ENCODE data around the gene NPEPL1. TPM values are rescaled to one million over a fixed set of nuclear protein-coding genes. Genes with fewer than 3 reads are reported as not detected.
"Not testable (repeated sequence)": the region's sequence is repeated elsewhere in the genome, so short reads cannot be mapped to it uniquely, and the experiment has no call there.

The NPEPL1 gene, protein sequence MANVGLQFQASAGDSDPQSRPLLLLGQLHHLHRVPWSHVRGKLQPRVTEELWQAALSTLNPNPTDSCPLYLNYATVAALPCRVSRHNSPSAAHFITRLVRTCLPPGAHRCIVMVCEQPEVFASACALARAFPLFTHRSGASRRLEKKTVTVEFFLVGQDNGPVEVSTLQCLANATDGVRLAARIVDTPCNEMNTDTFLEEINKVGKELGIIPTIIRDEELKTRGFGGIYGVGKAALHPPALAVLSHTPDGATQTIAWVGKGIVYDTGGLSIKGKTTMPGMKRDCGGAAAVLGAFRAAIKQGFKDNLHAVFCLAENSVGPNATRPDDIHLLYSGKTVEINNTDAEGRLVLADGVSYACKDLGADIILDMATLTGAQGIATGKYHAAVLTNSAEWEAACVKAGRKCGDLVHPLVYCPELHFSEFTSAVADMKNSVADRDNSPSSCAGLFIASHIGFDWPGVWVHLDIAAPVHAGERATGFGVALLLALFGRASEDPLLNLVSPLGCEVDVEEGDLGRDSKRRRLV
- 1.3 and 5.4 TPM in 2 replicates for total RNA-seq (2014; rRNA removed; shearing (Covaris generic))

DNA sequence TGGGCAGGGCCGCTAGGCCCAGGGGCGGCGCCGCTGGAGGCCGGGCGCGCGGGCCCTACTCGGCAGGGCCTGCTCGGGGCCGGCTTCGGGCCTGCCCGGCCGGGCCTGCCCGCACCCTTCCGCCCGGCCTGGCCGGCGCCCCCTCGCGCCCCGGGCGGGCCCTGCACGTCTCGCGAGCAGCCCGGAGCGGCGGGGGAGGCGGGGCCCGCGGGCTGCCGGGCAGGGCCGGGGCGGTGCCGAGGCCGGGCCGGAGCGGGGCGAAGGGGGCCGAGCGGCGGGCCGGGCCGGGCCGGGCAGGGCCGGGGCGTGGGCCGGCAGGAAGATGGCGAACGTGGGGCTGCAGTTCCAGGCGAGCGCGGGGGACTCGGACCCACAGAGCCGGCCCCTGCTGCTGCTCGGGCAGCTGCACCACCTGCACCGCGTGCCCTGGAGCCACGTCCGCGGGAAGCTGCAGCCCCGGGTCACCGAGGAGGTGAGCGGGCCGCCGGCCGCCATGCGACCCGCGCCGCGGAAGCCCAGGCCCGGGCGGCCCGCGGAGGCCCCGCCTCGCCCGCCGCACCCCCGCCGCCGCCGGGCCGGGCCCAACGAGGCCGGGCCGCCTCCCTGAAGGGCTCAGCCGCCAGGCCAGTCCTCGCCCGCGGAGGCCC lies at the start of gene NPEPL1:
Gene NPEPL1, plus strand, starts transcription at position 222 of the 647 bp plus-strand sequence. Its CDS starts 101 bp downstream, at position 323.
- DNase-seq (ENCODE audit: low spot score) = peak; percentile 25
- in situ Hi-C loops (cut with HindIII; ENCODE audit: low sequenced_read_pairs) = no loop called here

- in situ Hi-C loops (cut with HindIII; ENCODE audit: low sequenced_read_pairs); DNase-seq (ENCODE audit: low spot score): not testable (repeated sequence)
These were observed 49.7 kb upstream of the NPEPL1 start for GRCh38 chr20:58642896-58643295.

GRCh38 chr20:58645412-58645968 lies 47.1 kb upstream of the NPEPL1 start:
- DNase-seq (ENCODE audit: low spot score) = no peak
- in situ Hi-C loops (cut with HindIII; ENCODE audit: low sequenced_read_pairs) = no loop called here

- no peak for DNase-seq (ENCODE audit: low spot score)
- in situ Hi-C loops (cut with HindIII; ENCODE audit: low sequenced_read_pairs) = no loop called here
These were observed 46.3 kb upstream of the NPEPL1 start for GRCh38 chr20:58646257-58646656.

GRCh38 chr20:58646703-58647102 lies 45.9 kb upstream of the NPEPL1 start:
- DNase-seq (ENCODE audit: low spot score) = no peak
- in situ Hi-C loops (cut with HindIII; ENCODE audit: low sequenced_read_pairs) = no loop called here

- in situ Hi-C loops (cut with HindIII; ENCODE audit: low sequenced_read_pairs) = no loop called here
- DNase-seq (ENCODE audit: low spot score) = no peak
These were observed 45.3 kb upstream of the NPEPL1 start for GRCh38 chr20:58647162-58647795.

DNA sequence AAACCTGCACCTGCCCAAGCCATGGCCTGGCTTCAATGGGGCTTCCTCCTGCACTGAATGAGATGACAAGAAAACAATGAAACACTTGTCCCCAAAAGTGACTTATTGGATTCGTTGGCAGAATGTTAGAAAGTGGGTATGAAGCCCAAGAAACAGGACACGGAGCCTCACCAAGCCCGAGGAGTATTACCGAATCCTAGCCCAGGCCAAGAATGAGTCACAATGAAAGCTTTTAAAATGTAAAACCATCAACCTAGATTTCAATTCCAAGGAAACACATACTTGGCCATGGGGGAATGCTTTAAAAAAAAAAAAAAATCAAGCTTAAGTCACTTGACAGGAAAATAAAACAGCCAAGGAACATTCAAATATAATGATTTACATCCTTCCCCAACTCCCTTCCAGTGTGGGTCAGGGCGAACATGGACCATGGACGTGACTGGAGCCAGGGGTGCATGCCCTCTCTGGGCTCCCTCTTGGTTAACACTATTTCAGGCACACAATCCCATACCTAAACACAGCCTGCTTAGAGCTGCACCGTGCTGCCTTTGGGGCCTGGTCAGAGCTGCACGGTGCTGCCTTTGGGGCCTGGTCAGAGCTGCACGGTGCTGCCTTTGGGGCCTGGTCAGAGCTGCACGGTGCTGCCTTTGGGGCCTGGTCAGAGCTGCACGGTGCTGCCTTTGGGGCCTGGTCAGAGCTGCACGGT lies 44.7 kb upstream of the NPEPL1 start:
- no peak for DNase-seq (ENCODE audit: low spot score)

DNA sequence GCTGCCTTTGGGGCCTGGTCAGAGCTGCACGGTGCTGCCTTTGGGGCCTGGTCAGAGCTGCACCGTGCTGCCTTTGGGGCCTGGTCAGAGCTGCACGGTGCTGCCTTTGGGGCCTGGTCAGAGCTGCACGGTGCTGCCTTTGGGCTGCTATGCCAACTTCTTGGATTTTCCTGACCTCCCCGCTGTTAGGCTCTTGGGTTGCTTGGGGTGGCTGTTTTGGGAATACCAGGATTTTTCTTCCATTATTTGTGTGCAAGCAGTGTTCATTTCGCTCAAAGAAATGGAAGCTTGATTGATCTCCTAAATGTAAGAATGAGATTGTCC lies 44.1 kb upstream of the NPEPL1 start:
- in situ Hi-C loops (cut with HindIII; ENCODE audit: low sequenced_read_pairs); DNase-seq (ENCODE audit: low spot score): not testable (repeated sequence)

More for the DNA sequence above, 44.7 kb upstream of the NPEPL1 start:
- in situ Hi-C loops (cut with HindIII; ENCODE audit: low sequenced_read_pairs) = no loop called here

GRCh38 chr20:58649288-58650180 lies 43.1 kb upstream of the NPEPL1 start:
- DNase-seq (ENCODE audit: low spot score) = no peak
- in situ Hi-C loops (cut with HindIII; ENCODE audit: low sequenced_read_pairs) = no loop called here

DNA sequence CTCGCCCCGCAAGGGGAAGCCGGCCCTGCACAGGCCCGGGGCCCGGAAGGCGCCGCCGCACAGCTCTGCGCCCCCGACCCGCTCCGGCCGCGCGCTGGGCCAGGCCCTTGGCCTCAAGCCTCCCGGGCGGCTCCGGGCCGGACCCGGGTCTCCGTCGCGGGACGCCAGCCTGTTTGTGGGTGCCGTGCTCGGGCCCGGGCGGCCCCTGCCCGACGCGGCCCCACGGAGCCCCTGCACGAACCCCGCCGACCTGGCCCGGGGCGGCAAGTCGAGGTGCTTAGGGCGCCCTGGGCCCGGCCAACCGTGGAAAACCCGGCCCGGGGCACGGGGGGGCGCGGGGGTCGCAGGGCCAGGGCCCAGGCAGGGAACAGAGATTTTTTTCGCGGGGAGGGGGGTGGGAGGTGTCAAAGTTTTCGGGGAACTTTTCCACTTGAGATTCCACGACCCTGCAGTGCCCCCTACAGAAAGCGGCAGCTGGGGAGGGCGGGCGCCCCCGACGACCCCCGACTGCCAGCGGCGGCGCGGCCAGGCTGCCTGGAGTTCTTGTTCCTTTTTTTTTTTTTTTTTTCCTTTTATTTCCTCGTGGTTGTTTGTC lies 42.3 kb upstream of the NPEPL1 start:
- in situ Hi-C loops (cut with HindIII; ENCODE audit: low sequenced_read_pairs) = no loop called here
- DNase-seq (ENCODE audit: low spot score) = no peak

GRCh38 chr20:58650776-58651558 lies 41.6 kb upstream of the NPEPL1 start, which contains the start of gene STX16:
STX16 (plus strand) TSS chr20:58651283; CDS start chr20:58652007, 724 bp downstream.
- in situ Hi-C loops (cut with HindIII; ENCODE audit: low sequenced_read_pairs) = no loop called here
- peak; percentile 88 for DNase-seq (ENCODE audit: low spot score)

GRCh38 chr20:58651559-58651945 lies 41.0 kb upstream of the NPEPL1 start:
- in situ Hi-C loops (cut with HindIII; ENCODE audit: low sequenced_read_pairs) = no loop called here
- DNase-seq (ENCODE audit: low spot score) = no peak

GRCh38 chr20:58651946-58652605 lies 40.5 kb upstream of the NPEPL1 start:
- in situ Hi-C loops (cut with HindIII; ENCODE audit: low sequenced_read_pairs) = no loop called here
- DNase-seq (ENCODE audit: low spot score) = peak; percentile 41

DNA sequence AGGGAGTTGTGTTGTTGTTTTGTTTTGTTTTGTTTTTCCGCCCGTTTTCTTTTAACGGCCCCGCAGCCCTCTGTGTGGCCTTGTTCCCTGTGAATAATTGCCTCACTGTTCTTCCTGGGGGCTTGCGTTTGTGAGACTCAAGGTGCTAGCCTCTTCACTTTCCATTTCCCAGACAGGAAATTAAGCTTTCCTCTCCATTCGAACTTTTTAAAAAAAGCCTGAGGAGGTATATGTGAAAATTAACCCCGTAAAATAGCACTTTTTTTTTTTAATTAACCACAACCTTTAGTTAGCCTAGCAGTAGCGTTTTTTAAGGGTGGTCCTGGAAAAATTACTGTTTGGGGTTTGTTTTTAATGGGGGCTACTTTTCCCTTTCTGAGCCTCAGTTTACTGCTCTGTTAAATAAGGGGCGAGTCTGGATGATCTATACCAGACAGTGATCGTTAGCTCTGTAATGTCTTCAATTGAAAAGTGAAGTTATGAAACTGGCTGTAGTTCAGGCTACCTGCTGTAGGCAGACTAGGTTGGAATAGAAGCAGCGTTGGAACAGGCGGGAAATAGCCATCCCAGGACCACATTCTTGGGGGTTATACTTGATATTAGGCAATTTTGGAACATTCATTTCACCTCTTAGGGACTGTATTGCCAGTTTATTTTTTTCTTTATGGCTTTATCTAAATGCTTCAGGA lies 39.9 kb upstream of the NPEPL1 start:
- in situ Hi-C loops (cut with HindIII; ENCODE audit: low sequenced_read_pairs) = no loop called here
- DNase-seq (ENCODE audit: low spot score) = no peak

DNA sequence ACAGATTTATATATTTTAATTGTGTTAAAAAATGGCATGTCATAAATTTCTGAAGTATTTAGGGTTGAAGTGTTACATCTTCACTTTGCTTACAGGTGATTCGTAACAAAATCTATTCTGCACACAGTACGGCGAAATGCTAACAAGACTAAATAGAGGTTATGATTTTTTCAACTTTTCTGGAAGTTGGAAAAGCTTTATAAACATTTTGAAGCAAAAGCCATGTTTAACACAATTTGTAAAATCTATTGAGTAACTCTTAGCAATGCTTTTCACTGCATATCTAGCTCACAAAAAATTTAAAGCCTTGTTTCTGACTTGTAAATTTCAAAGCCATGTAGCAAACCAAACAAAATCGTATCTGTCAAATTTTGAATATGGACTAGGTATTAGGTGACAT lies 38.3 kb upstream of the NPEPL1 start:
- in situ Hi-C loops (cut with HindIII; ENCODE audit: low sequenced_read_pairs) = no loop called here
- DNase-seq (ENCODE audit: low spot score) = no peak
